Activated naive CD4-positive, alpha-beta T cell treated with anti-CD3 and anti-CD28 coated beads for 36 hours (primary cell): ENCODE data around the gene OR10R2. TPM values are rescaled to one million over a fixed set of nuclear protein-coding genes. Genes with fewer than 3 reads are reported as not detected.

Experiments used
- total RNA-seq, 2 experiments: library from RNA; stranded (reverse); gene quantifications; one replicate each; pipeline ENCODE4 v1.2.3, GENCODE V29; 2021

Gene OR10R2
- total RNA-seq, 2 experiments from 2014 or later, result not detected

Other genes with a start within 250 kb of the OR10R2 start
- gene CD1A, start 217.8 kb upstream of the OR10R2 start, total RNA-seq, result not detected
- under 1 TPM; 0.19 to 0.37 TPM for gene CD1C, start 182.3 kb upstream of the OR10R2 start, total RNA-seq
- not detected for gene CD1B, start 140.7 kb upstream of the OR10R2 start, total RNA-seq
- not detected for gene CD1E, start 118.3 kb upstream of the OR10R2 start, total RNA-seq
- not detected for gene OR10T2, start 72.8 kb upstream of the OR10R2 start, total RNA-seq
- not detected for gene OR10K2, start 46.0 kb upstream of the OR10R2 start, total RNA-seq
- gene OR10K1, start 10.4 kb upstream of the OR10R2 start, total RNA-seq, result not detected
- not detected for gene OR6Y1, start 82.2 kb downstream of the OR10R2 start, total RNA-seq
- gene OR6P1, start 98.4 kb downstream of the OR10R2 start, total RNA-seq, result not detected
- not detected for gene OR10X1, start 107.7 kb downstream of the OR10R2 start, total RNA-seq
- gene OR10Z1, start 133.0 kb downstream of the OR10R2 start, total RNA-seq, result not detected
- gene SPTA1, start 214.5 kb downstream of the OR10R2 start, total RNA-seq, result not detected
- gene OR6K2, start 228.4 kb downstream of the OR10R2 start, total RNA-seq, result not detected
- not detected for gene OR6K3, start 248.5 kb downstream of the OR10R2 start, total RNA-seq